ENCODE measurements around the gene C4BPB.

GRCh38 chr1:207067665-207068064 is 21.0 kb upstream of the C4BPB start:
- no peak for TF ChIP-seq POLR2A (IDR thresholded peaks at IDR 0.05; ENCODE audit: low read depth, low read length)
- TF ChIP-seq BHLHE40 (IDR thresholded peaks at IDR 0.05; ENCODE audit: low read depth, low read length): no peak
- TF ChIP-seq CTCF (conservative IDR thresholded peaks at IDR 0.05; ENCODE audit: low read depth, low read length): no peak
- no peak for TF ChIP-seq CEBPB (IDR thresholded peaks at IDR 0.05; ENCODE audit: low read depth, low read length)
- no peak for TF ChIP-seq MXI1 (IDR thresholded peaks at IDR 0.05; ENCODE audit: borderline replicate concordance, low read depth, low read length)
- no peak for TF ChIP-seq MAFK (IDR thresholded peaks at IDR 0.05; ENCODE audit: low read depth, low read length)
- TF ChIP-seq RAD21 (IDR thresholded peaks at IDR 0.05; ENCODE audit: low read length): no peak
